CD4-positive, alpha-beta T cell treated with Interleukin-21 for 1 hour (primary cell): ENCODE measurements around the gene VSTM2L.

ENCODE experiments used
- DNase-seq: peaks from one replicate; pipeline ENCODE4 v3.0.0-alpha.2; 2020

Gene VSTM2L

DNA sequence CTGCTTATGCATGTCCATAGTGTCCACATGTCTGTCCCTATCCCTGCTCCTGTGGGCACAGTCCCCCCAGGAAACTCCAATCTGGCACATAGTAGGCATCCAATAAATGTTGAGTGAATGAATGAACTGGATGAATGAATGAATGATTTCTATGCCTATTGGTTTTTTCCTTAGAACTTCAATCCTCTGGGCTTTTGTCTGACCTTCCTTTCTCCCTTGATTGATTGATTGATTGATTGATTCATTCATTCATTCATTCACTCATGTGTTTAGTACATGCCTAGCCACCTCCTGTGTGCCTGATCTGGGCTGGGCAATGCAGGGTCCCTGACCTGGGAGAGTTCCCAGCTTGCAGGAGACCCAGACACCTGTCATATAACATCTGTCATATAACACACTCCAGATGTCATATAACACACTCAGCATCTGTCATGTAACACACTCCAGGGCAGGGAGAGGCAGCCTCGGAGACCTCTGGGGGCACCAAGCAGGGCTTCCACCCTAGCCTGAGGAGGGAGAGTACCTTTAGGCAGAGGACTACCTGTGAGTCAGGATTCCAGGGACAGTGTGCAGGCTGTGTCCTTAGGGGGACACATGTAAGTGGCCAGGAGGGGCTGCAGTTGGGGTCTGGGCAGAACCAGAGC is 17.9 kb downstream of the VSTM2L start:
- DNase-seq, result no peak

DNA sequence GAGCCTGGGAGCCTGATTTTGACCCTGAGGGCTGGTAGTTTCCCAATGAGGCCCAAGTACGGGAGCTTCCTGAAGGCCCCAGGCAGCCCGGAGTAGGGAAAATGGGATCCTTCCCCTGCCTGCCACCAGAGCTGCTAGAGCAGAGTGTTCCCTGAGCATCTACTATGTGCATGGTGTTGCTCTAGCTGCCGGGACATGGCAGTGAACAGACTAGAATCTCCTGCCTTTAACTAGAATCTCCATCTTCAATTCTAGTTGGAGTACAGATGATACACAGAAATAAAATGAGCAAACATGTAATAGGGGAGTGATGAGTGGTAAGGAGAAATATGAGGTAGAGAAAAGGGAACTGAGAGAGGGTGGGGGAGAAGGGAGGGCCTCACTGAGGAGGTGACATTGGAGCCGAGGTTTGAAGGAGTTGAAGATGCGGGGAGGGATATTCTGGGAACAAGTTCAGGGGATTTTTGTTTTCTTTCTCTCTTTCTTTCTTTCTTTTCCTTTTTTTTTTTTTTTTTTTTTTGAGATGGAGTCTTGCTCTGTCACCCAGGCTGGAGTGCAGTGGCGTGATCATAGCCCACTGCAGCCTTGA is 18.5 kb downstream of the VSTM2L start:
- DNase-seq, result no peak

DNA sequence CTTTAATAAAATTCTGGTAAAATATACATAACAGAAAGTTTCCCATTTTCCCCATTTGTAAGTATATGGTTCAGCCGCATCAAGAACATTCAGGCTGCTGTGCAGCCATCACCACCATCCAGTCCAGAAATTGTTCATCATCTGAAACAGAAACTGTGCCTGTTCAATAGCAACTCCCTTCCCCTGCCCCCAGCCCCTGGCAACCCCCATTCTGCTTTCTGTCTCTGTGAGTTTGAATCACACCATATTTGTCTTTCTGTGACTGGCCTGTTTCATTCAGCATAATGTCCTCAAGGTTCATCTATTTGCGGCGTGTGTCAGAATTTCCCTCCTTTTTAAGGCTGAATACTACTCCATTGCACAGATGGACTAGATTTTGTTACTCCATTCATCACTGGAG is 19.1 kb downstream of the VSTM2L start:
- DNase-seq, result no peak

DNA sequence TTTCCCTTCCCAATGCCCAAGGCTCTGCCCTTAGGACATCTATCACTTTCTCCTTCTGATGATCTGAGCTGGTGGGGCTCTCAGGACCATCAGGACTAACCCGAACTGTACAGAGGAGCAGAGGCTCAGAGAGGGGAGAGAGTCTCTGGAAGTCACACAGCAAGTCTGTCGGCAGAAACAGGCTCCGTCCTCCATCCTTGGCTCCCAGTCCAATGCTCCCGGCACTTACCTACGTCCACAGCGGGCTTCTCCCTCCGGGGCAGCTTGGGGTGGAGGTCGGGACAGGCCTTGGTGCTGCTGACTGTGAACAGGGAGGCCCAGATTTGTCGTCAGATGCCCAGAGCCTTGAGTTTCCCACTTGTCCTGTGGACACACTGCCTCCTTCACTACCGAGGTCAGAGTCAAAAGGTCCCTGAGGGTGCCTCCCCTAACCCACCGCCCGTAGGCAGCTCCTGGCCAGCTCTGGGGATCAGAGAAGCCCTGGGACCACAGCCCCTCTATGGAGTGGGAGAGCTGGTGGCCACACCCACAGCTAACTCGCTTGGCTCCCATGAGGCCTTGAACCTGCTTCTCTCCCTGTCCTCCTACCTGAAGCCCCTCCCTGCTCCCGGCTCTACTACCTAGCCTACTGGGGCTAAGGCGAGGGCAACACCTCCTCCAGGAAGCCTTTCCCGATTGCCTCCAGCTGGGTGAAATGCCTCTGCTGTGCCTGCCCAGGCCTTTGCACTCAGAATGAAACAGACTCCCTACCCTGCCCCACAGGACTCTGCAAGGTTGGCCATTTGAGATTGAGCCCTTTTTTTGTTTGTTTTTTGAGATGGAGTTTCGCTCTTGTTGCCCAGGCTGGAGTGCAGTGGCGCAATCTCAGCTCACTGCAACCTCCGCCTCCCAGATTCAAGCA is 22.6 kb downstream of the VSTM2L start:
- DNase-seq, result no peak

DNA sequence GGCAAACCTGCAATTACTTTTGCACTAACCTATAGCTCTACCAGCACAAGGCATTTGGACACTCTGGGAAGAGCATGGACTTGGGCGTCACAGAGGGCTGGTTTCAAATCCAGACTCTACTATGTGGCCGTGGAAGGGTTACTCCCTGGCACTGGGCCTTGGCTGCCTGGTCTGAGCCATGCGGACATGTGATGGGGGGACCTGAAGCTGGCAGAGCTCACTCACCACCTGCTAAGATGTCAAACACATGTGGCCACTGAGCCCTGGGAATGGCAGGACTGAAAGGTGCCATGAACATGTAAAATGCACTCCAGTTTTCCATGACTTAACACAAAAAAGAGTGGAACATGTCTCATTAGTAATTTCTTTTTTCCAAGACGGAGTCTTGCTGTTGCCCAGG is 23.7 kb downstream of the VSTM2L start:
- no peak for DNase-seq

DNA sequence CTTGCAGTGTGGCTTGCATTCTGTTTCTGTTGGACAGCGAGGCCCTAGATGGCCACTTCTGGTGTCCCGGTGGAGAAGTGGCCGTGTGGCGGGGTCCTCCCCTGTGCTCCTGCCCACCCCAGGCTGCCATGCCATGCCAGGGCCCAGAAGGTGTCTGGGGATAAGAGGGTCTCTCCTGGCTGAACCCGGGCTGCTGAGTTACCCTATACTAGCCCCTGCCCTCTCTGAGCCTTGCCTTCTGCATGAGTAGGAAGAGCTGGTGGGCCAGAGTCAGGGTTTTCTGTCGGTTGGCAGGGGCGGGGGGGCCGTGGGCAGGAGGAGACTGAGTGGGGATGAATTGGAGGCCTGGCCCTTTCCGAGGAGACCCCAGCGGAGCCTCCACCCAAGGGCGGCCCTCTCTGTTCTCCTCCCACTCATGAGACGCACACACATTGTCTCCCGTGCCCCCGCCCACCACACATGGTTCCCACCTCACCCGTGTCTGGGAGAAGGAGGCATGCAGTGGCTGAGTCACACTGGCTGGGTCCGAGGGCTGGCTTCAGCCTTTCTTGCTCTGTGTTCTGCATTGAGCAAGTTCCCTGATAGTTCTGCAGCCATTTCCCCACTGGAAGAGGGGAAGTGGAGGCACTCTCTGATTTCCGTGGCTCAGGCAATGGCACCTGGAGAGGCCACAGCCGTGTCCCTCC is 24.6 kb downstream of the VSTM2L start:
- no peak for DNase-seq

DNA sequence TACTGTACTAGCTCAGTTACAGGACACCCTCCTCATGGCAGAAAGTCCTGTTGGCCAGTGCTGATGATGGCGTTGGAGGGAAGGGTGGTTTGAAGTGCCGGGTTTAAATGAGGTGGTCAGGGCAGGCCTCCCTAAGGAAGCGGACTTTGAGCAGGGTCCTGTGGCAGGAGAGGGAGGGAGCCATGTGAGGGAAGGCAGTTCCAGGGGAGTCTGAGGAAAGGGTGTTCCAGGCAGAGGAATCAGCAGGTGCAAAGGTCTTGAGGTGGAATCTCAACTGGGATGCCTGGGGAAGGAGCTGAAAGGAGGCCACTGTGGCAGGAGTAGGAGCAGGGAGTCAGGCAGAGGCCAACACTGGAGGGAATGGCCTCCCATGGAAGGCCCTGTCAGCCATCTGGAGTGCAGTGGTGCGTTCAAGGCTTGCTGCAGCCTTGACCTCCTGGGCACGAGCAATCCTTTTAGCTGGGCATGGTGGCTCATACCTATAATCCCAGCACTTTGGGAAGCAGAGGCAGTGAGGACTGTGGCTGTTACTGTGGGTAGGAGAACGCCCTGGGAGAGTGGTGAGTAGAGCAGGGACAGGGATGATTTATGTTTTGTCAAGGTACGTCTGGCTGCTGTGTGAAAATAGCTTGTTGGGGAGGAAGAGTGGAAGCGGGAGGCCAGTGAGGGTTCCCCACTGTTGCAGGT is 26.2 kb downstream of the VSTM2L start:
- DNase-seq, result no peak

DNA sequence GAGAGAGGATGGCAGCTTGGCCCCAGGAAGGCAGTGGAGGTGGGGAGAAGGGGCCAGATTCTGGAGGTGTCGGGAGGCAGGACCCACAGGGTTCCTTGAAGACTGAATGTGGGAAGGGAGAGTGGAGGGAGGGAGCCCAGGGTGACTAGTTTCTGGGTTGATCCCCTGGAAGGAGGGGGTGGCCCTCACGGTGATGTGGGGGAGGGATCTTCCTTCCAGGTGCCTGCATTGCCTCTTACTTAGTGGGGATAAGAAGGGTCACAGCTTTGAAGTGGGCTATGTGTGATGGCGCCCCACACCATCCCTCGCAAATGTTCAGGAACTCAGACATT is 26.7 kb downstream of the VSTM2L start:
- DNase-seq, result no peak

DNA sequence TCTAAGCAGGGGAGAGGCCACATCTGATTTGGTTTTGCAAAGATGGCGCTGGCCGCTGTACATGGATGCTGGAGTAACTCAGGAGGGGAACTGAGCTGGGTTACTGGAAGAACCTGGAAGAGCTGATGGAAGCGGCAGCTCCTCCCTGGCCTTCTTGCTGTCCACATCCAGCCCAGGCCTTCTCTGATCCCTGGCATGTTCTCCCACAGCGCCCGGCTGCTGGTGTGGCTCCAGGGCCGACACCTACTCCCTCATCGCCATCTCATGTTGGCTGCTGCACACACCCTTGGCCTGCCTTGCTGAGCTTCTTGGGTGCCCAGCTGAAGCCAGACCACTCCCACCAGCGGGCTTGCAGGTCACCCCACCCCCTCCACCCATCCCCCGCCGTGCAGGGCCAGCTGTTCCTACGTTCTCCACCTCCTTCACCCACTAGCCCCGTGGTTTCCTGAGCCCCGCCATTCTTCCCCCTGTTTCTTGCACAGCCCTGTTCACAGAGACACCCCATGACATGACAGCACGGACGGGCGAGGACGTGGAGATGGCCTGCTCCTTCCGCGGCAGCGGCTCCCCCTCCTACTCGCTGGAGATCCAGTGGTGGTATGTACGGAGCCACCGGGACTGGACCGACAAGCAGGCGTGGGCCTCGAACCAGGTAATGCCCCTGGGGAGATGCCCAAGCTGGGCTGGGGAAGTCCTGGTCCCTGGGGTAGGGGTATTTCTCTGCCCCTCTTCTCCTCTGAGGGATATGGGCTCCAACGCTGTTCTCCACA is 28.4 kb downstream of the VSTM2L start:
- DNase-seq, result no peak

DNA sequence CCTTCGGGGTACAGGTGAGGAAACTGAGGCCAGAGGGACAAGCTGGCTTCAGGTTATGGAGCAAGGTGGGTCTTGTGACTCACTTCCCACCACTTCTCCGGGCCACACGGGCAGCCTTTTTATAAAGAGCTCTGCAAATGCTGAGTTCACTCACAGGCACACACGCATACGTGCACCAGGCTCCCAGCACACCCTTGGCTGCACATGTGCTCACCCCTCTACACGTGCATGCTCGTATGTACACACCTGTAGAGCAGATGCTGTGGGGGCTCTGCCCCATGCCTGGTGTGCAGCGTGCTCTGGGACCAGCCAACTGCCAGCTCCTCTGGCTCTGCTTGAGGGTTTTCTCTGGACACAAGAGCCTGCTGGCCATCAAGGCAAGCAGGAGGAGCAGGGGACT is 29.1 kb downstream of the VSTM2L start:
- DNase-seq, result no peak

DNA sequence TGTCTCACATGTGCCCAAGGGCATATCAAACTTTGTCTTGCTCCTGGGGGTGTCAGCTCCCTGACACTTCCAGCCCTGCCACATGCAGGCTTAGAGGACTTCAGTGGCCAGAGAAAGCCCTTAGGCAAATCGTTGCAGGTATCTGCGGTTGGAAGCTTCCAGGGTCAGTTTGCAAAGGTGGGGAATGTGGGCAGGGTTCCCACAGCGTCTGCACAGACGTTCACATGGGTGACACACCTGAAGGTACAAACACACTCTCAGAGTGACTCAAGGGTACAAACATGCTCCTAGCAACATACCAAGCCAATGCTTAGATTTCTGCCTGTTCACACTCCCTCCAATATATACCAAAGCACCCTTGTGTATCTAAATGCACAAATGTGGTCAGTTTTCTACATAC is 30.0 kb downstream of the VSTM2L start:
- no peak for DNase-seq

DNA sequence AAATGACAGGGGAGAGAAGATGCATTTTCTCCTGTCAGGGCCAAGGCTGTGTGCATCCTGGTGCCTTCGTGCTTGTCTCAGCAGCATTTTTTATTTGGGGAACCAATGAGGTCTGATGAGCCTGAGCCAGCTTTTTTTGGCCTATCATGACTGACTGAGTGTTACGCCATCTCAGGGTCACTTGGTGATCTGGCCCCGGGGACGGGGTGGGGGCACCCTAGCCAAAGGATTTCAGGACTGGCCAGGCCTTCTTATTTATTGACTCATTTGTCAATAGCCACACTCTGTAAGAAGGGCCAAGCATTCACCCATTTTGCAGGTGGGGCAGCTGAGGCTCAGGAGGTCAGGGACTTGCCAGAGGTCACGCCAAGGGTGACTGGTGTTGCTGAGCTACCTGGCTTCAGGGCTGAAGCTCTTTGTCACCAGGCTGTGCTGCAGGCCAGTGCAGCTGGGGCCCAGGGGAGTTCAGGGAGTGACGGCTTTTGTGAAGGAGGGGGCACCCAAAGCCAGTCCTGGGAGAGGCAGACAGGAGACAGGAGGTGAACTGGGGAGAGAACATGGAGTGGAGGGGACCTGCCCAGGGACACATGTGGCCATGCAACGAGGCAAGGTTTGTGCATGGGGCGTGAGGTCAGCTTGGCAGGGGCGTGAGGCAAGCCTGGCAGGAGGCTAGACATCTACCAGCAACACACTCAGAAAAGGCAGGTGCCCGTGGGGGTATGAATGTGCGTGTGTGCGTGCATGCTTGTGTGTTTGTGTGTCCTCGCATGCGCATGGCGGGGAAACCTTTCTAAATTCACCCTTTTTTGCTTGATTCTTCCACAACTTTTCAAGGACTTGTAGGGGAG is 31.1 kb downstream of the VSTM2L start:
- DNase-seq, result no peak

DNA sequence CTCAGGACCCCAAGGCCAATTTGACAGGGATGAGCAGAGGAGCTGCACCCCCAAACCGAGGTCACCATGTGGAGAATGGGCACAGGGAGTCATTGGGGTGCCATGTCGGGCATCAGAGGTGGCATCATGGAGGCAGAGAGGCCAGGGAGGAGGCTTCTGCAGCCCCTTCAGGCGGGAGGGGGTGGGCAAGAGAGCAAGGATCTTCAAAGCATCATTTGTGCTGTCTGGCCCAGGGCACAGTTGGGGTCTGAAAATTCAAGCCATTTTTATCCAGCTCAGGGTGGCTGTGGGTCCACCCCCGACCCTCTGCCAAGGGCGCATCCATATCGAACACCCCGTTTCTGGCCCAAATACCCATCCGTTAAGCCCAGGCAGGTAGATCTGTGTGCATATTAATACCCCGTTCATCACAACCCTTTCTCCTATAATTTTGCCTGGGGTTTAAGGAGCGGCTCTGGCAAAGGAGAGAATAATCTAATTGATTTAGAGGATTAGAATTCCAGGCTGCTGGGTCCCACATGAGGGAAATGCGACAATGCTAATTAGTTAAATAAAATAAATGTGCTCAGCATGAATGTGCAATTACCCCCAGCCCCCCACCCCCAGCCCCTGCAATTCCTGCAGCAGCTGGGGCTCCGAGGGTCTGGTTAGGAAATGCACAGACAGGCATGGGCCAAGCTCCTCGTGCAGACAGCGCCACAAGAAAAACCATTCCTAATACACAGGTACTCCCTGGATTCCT is 31.9 kb downstream of the VSTM2L start:
- no peak for DNase-seq

DNA sequence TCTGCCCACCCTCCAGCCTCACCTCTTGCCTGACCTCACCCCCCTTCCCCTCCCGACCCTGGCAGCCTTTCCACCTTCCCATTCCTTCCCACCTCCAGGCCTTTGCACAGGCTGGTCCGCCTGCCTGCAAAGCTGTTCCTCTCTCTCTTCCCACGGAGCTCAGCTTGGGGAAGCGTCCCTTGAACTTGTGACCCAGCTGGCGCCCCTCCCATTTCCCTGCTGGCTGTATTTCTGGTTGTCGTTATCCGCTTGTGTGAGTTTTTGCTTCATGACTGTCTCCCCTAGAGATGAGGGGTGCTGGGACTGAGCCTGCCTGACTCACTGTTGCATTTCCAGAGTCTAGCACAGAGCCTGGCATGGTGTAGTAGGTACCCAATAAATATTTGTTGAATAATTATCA is 32.5 kb downstream of the VSTM2L start:
- DNase-seq, result no peak

DNA sequence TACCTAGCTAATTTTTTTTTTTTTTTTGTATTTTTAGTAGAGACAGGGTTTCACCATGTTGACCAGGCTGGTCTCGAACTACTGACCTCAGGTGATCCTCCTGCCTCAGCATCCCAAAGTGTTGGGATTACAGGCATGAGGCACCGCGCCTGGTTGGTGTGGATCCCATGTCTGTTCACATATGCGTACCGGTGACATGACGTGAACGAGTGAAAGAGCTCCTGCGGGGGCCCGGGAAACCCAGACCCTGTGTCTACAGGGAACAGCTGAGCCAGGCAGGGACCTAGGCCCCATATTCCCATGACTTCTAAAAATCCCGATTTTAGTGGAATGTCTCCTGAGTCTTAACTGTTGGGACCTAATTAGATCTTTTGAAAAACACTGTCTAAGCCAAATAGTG is 33.1 kb downstream of the VSTM2L start:
- DNase-seq, result no peak

DNA sequence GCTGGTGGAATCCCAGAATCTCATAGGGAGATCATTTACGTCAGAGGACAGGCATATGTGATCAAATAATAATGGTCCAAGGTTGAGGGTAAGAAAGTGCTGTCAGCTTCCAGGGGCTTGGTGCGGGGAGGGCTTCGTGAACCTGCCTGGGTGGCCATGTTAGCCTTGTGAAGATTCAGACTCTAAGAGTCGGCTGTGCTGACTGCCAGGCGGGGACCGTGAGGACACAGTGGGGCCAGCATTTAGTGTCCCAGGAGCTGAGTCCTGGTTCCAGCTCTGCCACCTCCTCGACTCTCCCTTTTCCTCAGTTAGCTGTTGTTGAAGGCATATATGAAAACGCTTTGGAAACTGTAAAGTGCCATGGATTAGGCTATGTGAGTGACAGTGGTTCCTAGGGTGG is 33.5 kb downstream of the VSTM2L start:
- DNase-seq, result no peak

DNA sequence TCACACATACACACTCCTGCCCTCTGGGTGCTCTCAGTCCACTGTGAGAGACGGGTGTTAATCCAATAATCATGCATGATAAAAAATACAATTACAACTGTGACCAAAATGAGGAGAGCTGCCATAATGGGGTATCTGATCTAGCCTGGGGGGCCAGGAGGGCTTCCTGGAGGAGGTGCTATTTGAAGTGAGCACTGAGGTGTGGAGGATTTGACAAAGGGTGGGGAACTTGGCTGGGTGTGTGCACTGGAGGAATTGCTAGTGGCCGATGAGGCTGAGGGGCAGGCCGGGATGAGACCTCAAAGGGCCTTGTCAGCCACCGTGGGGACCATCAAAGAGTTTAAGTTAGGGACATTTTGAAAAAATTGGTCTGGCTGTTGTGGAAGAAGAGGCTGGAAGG is 34.8 kb downstream of the VSTM2L start:
- DNase-seq, result no peak

DNA sequence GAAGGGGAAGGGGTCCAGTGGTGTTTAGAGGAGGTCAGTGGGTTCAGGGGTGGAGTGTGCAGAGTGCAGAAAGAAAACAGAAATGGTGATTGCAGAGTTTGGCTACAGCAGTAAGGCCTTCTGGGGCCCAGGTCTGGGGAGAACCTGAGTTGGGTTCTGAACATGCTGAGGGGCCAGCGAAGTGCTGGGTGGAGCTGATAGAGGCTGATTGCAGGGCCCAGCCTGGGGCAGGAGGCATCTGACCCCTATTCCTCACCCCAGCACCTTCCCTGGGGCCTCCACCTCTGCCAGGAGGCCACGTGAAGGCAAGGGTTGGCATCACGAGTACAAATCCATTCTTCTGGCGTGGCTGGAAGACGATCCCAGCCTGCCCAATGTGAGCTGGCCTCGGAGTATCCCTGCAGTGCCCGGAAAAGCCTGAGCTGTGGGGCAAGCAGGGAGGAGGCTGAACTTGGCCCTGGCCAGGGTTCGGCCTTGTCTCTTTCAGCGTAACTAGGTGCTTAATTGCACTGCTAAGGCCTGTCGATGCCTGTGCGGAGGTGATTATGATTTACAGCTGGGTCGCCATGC is 35.3 kb downstream of the VSTM2L start:
- no peak for DNase-seq

DNA sequence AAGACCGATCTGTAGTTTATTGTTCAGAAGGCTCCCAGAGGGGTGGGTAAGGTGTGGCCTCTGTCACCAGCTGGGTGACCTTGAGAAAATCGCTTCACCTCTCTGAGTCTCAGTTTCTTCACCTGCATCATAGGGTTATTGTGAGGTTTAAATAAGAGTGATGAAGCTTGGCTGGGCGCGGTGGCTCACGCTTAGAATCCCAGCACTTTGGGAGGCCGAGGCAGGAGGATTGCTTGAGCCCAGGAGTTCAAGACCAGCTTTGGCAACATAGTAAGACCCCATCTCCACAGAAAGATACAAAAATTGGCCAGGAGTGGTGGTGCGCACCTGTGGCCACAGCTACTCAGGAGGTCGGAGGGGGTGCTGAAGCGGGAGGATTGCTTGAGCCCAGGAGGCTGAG is 36.0 kb downstream of the VSTM2L start:
- DNase-seq, result no peak
